Anterior cingulate cortex (tissue), 58 donors: ENCODE results near the gene DENND4A.

Source experiments
- DNase-seq, 58 donors: peaks; one replicate each; lab custom pipeline; 2025; lab: John Stamatoyannopoulos, UW

The DENND4A gene

DNA sequence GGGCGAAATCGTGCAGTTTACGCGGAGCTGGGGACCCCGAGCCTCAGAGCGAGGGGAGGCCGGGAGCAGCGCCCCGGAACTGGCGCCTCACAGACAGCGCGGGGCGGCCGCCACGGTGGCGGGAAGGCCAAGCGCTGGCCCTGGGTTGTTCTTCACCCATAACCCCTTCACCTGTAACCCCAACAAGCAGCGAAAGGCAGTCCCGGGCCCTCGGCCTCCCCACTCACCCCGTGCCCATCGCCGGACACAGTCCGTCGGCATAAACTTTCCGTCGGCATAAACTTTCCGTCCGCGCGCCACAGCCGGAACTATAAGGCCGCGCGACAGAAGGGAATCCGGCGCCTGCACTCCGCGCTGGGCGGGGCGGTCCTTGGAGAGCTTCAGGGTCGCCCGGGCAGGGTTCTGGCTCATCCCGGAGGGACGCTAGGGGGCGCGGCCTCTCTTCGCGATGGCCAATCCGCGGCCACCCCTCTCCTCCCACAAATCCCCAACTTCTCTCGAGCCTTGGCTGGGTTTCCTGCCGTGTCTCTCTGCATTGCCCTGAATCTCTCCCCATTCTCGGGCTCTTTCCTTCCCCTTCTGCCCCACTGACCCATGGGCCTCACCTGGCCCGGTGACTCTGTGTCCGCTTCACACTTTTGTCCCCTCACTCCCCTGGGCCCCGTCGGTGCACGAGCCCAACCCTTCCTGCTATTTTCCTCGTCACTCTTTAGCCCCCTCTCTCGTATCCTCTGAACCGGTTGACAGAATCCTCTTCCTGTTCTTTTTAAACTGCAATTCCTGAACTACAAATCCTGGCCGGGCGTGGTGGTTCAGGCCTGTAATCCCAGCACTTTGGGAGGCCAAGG lies 181.0 kb downstream of the DENND4A start, which contains the start of gene INTS14:
TSS of gene INTS14 (minus strand) at position 261 of the 848 bp plus-strand sequence. CDS start 3,751 bp downstream, outside the sequence.
- DNase-seq, result peak; percentile 44 to 97 (median 94)
